Stimulated activated effector memory CD8-positive, alpha-beta T cell treated with anti-CD3 and anti-CD28 coated beads, Interleukin-12 subunit alpha, Interleukin-12 subunit beta, amount 100 ng/mL, for 72 hours (primary cell): ENCODE measurements around the gene INSRR.
A peak's percentile ranks its signal among the peaks of the same experiment; 100 is the strongest.

Experiments
- ATAC-seq: fragments of 150-1000 bp; cut with Tn5 transposase; 2 replicates; pipeline ENCODE4 v1.10.0; 2021
- DNase-seq, 2 donors: peaks; one replicate each; pipeline ENCODE4 v3.0.0; 2021 to 2022; ENCODE audit warnings: low spot score in 2 of 2
- H3K27ac Mint-ChIP-seq: one replicate; pipeline ENCODE4 v1.8.0; 2022; ENCODE audit warnings: mild to moderate bottlenecking, mixed read lengths
- H3K36me3 Mint-ChIP-seq: one replicate; pipeline ENCODE4 v1.8.0; 2022; ENCODE audit warnings: mild to moderate bottlenecking, mixed read lengths
- H3K4me1 Mint-ChIP-seq: one replicate; pipeline ENCODE4 v1.8.0; 2022; ENCODE audit warnings: mixed read lengths
- H3K4me3 Mint-ChIP-seq: one replicate; pipeline ENCODE4 v1.8.0; 2022; ENCODE audit warnings: mild to moderate bottlenecking, mixed read lengths
- H3K9me3 Mint-ChIP-seq: one replicate; pipeline ENCODE4 v1.8.0; 2022; ENCODE audit warnings: mixed read lengths

The INSRR gene

DNA sequence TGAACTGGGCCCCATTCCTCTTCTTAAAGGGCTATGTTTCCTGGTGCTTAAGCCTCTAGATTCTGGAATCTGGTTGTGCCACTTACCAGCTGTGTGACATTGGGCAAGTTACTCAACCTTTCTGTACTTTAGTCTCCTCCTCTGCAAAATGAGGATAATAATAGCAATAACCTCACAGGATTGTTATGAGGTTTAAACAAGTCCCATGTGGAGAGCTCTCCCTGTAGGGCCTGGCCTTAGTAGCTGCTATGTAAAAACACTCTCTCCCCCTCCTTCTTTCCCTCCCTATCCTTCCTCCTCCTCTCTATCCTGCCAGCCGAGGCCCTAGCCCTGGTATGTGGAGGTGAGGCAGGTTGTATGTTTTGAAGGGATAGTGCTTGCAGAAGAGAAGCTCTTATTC, 26.4 kb upstream of the INSRR start:
- Mint-ChIP-seq H3K9me3 (no peaks in the 10 kb centered on the region), H3K4me1 (peaks cover 5% of the 10 kb centered on the region), H3K27ac (peak overlapping the region; percentile 23), H3K36me3 (peaks cover 6% of the 10 kb centered on the region), H3K4me3 (no peak overlapping the region)
- DNase-seq = no peak
- ATAC-seq = no peak

GRCh38 chr1:156884560-156885184, 25.8 kb upstream of the INSRR start:
- H3K4me1 Mint-ChIP-seq = no peaks in the 10 kb centered on the region
- DNase-seq (no peak), ATAC-seq (no peak)
- no peak overlapping the region for H3K27ac Mint-ChIP-seq
- no peaks in the 10 kb centered on the region for H3K9me3 Mint-ChIP-seq
- H3K36me3 Mint-ChIP-seq = peaks cover 6% of the 10 kb centered on the region
- no peak overlapping the region for H3K4me3 Mint-ChIP-seq

DNA sequence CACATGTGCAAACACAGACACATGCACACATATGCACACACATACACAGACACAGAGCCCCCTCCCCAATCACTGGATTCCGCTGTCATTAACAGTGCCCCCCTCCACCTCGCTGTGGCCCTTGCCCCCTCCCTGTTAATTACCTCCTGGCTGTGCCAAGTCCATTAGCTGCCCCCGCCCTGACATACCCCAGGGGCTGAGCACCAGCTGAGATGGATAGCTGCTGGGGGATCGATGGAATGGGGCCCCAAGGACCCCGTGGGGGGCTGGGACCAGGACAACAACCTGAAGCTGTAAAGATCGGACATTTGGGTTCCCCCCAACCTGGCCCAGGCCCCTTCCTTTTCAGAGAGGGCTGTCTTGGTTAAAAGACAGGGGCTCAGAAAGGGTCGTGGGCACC, 25.0 kb upstream of the INSRR start:
- ATAC-seq (no peak), DNase-seq (no peak)
- Mint-ChIP-seq H3K4me1 (no peaks in the 10 kb centered on the region), H3K9me3 (no peaks in the 10 kb centered on the region), H3K4me3 (no peak overlapping the region), H3K36me3 (peaks cover 6% of the 10 kb centered on the region), H3K27ac (no peak overlapping the region)

DNA sequence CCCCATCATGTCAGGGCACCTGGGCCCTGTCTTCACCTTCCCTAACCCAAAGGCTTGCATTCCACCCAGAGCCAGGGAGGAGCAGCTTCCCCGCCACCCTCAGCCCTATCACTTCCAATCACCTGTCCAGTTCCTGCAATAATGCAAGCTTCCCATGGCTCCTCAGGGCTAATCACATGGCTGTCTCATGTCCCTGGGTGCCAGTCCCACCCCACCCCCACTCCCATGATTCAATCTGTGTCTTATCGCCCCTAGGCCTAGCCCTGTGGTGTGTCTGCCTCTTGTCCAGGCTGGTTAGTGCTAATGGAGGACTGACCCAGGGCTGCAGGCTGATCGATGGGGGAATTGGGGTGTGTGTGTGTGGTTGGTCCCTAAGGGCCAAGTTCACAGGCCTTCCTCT, 23.6 kb upstream of the INSRR start:
- DNase-seq = no peak
- Mint-ChIP-seq H3K27ac (no peak overlapping the region), H3K4me1 (no peaks in the 10 kb centered on the region), H3K36me3 (peaks cover 6% of the 10 kb centered on the region), H3K9me3 (no peaks in the 10 kb centered on the region), H3K4me3 (no peak overlapping the region)
- ATAC-seq = no peak

GRCh38 chr1:156881663-156882062, 22.7 kb upstream of the INSRR start:
- Mint-ChIP-seq H3K4me1 (no peaks in the 10 kb centered on the region), H3K27ac (no peak overlapping the region), H3K4me3 (no peak overlapping the region), H3K36me3 (peaks cover 6% of the 10 kb centered on the region), H3K9me3 (no peaks in the 10 kb centered on the region)
- DNase-seq (no peak), ATAC-seq (no peak)

DNA sequence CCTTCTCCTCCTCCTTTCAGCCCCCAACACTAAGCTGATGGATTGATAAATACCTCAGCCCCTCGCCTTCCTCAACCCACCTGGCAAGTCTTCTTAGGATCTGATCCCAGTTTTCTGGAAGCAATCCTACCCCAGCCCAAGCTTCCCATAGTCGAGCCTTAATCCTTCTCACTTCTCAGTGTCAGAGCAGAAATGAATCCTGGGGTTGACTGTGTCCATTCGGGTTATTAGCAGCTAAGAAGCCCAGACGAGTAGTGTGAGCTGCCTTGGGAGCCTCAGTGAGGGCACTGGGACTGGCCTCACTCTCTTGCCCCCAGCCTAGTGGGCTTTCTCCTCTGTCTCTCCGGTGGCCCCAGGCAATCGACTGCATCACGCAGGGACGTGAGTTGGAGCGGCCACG, 22.2 kb upstream of the INSRR start:
- H3K27ac Mint-ChIP-seq = no peak overlapping the region

GRCh38 chr1:156880473-156880872, 21.6 kb upstream of the INSRR start:
- H3K36me3 Mint-ChIP-seq = no peaks in the 10 kb centered on the region
- H3K9me3 Mint-ChIP-seq = no peaks in the 10 kb centered on the region
- DNase-seq (no peak), ATAC-seq (no peak)
- no peaks in the 10 kb centered on the region for H3K4me1 Mint-ChIP-seq
- no peak overlapping the region for H3K4me3 Mint-ChIP-seq
- H3K27ac Mint-ChIP-seq = no peak overlapping the region

More for the DNA sequence above, 22.2 kb upstream of the INSRR start:
- Mint-ChIP-seq H3K4me3 (no peak overlapping the region), H3K4me1 (no peaks in the 10 kb centered on the region), H3K36me3 (peaks cover under 1% of the 10 kb centered on the region), H3K9me3 (no peaks in the 10 kb centered on the region)
- DNase-seq (no peak), ATAC-seq (no peak)

GRCh38 chr1:156879876-156880275, 21.0 kb upstream of the INSRR start:
- H3K27ac Mint-ChIP-seq = no peak overlapping the region
- no peak for ATAC-seq
- no peaks in the 10 kb centered on the region for H3K4me1 Mint-ChIP-seq
- no peaks in the 10 kb centered on the region for H3K9me3 Mint-ChIP-seq
- DNase-seq = no peak
- no peak overlapping the region for H3K4me3 Mint-ChIP-seq
- no peaks in the 10 kb centered on the region for H3K36me3 Mint-ChIP-seq

- DNase-seq = no peak
- H3K4me3 Mint-ChIP-seq = no peak overlapping the region
Observed at GRCh38 chr1:156877433-156878170, 18.7 kb upstream of the INSRR start.

DNA sequence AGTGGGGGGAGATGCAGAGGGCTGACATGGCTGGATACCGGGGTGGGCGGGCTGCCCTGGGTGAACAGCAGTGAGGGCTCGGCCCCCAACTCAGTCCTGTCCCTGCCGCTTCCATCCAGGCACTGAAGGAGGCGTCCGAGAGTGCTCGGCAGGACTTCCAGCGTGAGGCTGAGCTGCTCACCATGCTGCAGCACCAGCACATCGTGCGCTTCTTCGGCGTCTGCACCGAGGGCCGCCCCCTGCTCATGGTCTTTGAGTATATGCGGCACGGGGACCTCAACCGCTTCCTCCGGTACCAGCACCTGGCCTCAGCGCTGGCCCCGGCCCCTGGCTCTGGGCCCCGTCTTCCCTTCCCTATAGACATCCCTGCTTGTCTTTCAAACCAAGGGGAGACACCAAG, 17.4 kb upstream of the INSRR start:
- ATAC-seq = no peak
- no peak overlapping the region for H3K4me3 Mint-ChIP-seq
- H3K36me3 Mint-ChIP-seq = no peaks in the 10 kb centered on the region
- H3K4me1 Mint-ChIP-seq = no peaks in the 10 kb centered on the region
- no peak for DNase-seq
- H3K9me3 Mint-ChIP-seq = no peaks in the 10 kb centered on the region
- no peak overlapping the region for H3K27ac Mint-ChIP-seq

More at GRCh38 chr1:156877433-156878170, 18.7 kb upstream of the INSRR start:
- Mint-ChIP-seq H3K27ac (no peak overlapping the region), H3K9me3 (no peaks in the 10 kb centered on the region), H3K4me1 (no peaks in the 10 kb centered on the region), H3K36me3 (no peaks in the 10 kb centered on the region)
- no peak for ATAC-seq

GRCh38 chr1:156875341-156875615, 16.4 kb upstream of the INSRR start:
- H3K4me3 Mint-ChIP-seq = no peak overlapping the region
- no peak overlapping the region for H3K27ac Mint-ChIP-seq
- DNase-seq = no peak
- no peak for ATAC-seq
- no peaks in the 10 kb centered on the region for H3K36me3 Mint-ChIP-seq
- H3K9me3 Mint-ChIP-seq = no peaks in the 10 kb centered on the region
- peaks cover 9% of the 10 kb centered on the region for H3K4me1 Mint-ChIP-seq

DNA sequence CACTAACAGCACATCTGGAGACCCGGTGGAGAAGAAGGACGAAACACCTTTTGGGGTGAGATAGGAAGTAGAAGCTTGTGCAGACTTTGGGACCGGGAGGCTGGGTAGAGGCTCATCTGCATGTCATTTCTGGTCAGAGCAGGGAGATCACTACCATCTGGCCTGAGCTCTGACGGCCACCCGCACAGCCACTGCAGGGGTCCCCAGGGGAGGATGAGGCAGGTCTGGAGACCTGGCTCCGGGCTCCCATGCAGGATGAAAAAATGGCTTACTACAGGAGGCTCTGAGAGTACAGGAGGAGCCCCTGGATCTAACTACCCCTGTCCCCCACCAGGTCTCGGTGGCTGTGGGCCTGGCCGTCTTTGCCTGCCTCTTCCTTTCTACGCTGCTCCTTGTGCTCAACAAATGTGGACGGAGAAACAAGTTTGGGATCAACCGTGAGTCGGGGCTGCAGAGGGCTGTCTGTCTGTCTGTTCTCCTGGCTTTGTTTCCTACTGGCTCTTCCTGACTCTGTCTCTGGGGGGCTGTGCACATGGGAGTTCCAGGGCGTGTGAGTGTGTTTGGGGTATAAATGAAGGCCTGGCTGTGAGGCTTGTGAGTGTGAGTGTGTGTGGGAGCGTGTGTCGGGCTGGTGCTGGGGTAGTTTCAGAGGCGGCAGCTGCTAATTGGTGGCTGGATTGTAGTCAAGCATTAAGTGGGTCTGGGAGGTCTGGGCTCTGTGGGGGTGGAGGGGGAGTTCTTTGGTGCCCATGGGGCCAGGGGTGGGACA, 15.8 kb upstream of the INSRR start:
- no peak for DNase-seq
- no peak for ATAC-seq
- Mint-ChIP-seq H3K4me3 (no peak overlapping the region), H3K36me3 (peaks cover 2% of the 10 kb centered on the region), H3K27ac (no peak overlapping the region), H3K9me3 (no peaks in the 10 kb centered on the region), H3K4me1 (peaks cover 13% of the 10 kb centered on the region)

- no peak for DNase-seq
- no peaks in the 10 kb centered on the region for H3K9me3 Mint-ChIP-seq
- no peak overlapping the region for H3K27ac Mint-ChIP-seq
- H3K4me1 Mint-ChIP-seq = peaks cover 18% of the 10 kb centered on the region
- no peak overlapping the region for H3K4me3 Mint-ChIP-seq
- ATAC-seq = no peak
- peaks cover 6% of the 10 kb centered on the region for H3K36me3 Mint-ChIP-seq
Observed at GRCh38 chr1:156874142-156874541, 15.2 kb upstream of the INSRR start.

- Mint-ChIP-seq H3K4me3 (no peak overlapping the region), H3K9me3 (no peaks in the 10 kb centered on the region), H3K27ac (no peak overlapping the region), H3K36me3 (peaks cover 6% of the 10 kb centered on the region), H3K4me1 (peaks cover 18% of the 10 kb centered on the region)
- no peak for DNase-seq
- no peak for ATAC-seq
Observed at GRCh38 chr1:156873659-156874058, 14.7 kb upstream of the INSRR start.

- Mint-ChIP-seq H3K36me3 (peaks cover 6% of the 10 kb centered on the region), H3K27ac (peak overlapping the region; percentile 49), H3K9me3 (no peaks in the 10 kb centered on the region), H3K4me1 (peaks cover 50% of the 10 kb centered on the region), H3K4me3 (no peak overlapping the region)
- ATAC-seq (no peak), DNase-seq (no peak)
Observed at GRCh38 chr1:156869455-156869854, 10.5 kb upstream of the INSRR start.

DNA sequence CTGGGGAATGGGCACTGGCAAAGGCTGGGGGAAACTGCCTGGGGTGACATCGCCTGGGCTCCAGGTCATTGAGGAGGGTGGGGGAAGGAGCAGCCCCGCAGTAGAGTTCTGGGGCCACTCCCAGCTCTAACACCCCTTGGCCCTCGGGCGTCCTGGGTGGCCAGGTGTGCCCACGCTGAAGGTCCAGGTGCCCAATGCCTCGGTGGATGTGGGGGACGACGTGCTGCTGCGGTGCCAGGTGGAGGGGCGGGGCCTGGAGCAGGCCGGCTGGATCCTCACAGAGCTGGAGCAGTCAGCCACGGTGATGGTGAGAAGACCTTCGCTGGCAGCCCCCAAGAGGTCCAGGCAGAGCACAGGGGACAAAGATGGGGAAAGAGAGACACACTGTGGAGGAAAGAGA, 9.4 kb upstream of the INSRR start:
- Mint-ChIP-seq H3K27ac (no peak overlapping the region), H3K36me3 (peaks cover 6% of the 10 kb centered on the region), H3K9me3 (no peaks in the 10 kb centered on the region), H3K4me1 (peaks cover 60% of the 10 kb centered on the region), H3K4me3 (no peak overlapping the region)
- no peak for DNase-seq
- ATAC-seq = no peak
